CD4-positive, alpha-beta T cell treated with Interleukin-10 for 1 hour (primary cell): ENCODE data around the gene PCSK5.

ENCODE experiments used
- DNase-seq: peaks from one replicate; pipeline ENCODE4 v3.0.0-alpha.2; 2020

PCSK5 gene

DNA sequence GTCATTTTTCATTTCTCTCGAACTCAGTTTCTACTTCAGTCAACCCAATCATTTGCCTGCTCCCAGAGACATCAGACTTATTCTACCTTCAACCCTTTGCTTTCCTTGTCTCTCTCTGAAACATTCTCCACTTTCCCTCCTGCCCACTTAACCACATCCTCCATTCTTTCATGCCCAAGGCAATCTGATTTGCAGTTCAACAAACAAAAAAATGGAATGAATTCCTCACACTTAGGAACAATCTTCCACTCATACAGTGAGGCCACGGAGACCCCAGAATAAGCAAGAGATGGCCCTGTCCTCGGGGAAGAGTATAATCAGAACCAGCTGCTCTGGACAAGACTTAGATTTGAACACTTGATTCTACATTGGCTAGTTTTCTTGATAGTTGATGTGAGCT, 323.3 kb downstream of the PCSK5 start:
- no peak for DNase-seq

DNA sequence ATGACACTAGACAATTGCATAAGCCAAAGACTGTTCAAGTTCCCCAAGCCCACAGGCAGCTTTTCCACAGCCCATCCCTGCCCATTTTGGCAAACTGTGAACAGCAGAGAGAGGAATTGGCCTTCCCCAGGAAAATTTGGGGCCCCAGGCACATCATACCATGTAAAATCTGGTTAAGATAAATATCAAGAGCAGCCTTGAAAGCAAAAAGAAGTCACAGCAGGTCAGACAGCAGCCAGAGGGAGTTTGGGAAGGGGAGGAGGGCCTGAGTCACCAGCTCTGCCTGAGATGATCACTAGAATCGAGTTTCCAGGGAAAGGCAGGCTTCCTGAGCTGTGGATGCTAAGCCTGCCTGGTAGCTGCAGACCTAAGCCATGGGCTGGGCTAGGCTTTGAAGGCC, 324.6 kb downstream of the PCSK5 start:
- DNase-seq = no peak

DNA sequence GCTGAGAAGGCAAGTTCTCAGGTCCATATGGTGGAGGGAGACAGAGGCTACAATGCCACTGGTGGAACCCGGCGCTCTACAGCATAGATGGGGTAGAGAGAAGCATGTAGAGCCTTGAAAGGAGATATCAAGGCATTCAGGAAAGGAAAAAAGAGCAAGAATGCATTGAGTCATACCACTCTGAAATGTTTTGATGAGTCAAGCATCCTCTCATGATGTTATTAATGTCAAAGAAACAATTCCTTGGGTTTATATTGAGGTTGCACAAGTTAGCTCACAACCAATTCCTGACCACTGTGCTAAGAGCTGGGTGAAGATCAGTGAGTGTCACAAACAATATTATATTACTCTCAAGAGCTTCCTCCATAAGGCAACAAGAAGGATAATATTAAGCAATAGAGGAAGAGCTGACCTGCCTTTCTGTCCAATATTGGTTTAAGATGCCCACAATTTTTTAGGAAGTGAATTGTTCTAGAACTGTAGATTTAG, 325.7 kb downstream of the PCSK5 start:
- DNase-seq = no peak

DNA sequence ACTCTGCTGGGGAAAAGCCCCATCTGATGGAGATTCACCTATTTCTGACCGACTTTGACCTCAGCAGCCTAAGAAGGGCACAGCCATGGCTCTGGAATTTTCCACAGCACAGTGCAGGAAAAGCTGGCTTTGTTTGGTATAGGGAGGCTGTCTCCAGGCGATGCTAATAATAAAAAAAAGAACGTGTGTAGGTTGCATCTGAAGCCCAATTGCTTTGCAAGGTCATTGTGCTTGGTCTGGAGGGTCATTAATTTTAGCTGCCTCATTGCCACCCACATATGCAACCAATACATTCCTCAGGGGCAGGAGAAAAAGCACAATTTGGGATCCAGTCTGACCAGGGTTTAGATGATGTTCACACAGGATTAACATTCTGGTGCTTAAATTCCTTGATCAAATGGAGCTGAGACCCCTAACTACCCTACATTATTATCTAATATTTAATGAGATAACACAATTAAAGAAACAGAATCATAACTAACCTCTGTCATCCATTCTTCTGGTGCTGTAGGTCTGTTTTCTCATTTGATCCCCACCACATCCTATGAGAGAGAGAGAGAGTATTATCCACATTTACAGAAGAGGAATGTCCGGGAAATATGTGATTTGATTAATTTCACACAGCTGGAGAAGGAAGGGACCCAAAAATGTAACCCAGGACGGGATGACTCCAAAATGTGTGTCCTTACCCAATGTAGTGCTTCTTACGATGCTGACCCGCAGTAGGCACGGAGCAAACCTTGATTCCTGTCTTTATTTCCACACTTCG, 327.8 kb downstream of the PCSK5 start:
- no peak for DNase-seq

DNA sequence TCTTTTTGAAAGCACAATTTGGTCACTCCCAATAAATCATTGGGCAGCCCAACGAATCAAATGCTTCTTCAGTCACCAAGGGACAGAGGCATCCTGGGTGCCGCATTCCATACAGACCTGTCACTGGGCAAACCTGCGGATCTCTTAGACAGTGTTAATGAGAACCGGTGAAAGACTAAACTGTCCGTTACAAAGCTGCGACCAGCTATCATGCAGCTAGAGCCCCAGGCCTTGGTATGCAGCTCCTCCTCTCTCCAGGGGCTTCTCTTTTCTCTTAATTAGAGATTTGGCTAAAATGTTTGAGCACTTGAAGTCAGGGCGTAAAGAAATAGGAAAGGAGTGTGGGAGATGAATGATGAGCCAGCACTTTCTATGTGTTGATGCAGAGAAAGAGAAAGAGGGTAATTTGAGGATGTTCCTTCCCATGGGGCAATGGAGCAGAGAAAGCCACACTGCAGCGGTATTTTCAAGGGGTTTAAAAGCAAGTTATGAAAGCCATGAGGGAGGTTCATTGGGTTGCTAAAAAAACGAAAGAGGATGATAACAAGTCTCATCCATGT, 328.5 kb downstream of the PCSK5 start:
- no peak for DNase-seq

DNA sequence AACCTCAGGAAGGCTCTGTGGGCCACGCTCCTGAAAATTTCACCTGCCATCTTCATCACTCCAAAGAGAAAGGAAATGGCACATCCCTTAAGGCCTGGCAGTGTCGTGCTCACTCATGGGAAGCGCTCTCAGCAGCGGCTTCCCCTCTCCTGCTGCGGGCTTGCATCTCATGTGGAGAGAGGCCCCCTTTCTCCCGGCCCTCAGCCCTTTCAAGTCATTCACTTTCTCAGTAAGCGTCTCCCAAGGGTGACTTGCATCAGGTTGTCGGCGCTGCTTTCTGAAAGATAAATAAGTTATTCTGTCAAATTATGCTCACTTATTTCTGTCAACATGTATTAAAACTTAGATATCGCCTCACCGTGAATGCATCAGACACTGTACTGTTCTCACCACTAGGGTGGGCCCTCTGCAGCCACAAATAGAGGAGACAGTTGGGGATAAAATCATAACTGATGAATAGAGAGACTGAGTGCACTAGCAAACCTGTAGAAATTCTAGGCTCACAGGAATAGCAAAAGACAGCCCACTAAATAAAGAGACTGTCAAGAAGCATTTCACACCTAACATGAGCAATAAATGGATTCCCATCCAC, 329.2 kb downstream of the PCSK5 start:
- no peak for DNase-seq

DNA sequence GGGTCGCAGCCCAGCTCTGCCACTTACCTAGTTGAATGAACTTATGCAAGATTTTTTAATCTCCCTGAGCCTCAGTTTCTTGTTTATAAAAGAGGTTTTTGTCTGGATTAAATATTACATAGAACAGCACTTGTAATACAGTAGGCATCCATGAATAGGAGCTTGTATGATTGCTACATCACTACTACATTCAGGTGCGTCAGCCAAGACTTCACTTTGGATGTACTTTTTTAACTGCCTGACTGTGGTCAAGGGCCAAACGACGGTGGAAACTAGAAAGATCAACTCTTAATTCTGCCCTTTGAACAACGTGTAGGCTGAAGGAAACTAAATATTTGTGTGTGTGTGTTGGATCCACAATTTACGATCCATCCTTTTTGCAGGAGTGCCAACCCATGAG, 330.9 kb downstream of the PCSK5 start:
- no peak for DNase-seq

DNA sequence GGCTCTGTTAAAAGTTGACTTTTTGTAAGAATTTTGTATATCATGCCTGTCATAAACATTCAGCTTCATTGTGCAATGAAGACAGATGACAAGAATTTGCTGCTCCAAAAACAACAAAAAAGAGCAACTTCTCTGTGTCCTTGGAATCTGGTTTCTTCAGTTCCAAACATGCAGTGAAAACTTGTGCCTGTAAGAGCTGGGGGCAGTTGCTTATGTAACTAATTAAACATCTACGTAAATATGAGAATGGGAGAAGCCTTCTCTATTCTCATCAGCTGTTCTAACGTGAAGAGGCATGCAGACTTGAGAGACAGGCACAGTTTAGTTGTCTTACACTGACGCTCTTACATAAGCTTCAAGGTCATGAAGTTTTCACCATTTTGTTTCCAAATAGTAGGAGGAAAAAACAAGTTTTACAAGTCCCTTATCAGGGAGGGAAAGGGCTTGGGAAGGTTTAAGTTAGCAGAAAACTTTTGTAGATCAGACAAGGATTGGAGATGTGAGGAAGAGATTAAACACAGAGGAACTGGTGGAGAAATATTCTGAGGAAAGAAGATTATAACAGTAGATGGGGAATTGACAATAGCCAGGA, 333.4 kb downstream of the PCSK5 start:
- DNase-seq = no peak

DNA sequence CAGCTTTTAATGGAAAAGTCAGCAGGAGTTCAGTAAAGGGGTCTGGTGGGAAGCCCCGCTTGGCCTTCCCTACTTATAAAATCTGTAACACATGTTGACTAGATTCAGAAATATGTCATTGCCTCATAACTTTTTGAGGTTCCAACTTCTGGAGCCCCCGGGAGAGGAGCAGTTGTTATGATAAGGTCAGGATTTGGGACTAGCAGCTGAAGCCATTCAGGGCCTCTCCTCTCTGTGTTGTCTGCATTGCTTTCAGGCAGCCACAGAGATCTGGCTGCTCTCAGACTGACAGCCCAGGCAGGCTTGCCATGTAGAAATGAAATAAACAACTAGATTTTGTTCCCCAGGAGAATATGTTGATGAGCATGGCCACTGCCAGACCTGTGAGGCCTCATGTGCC, 336.7 kb downstream of the PCSK5 start:
- no peak for DNase-seq

DNA sequence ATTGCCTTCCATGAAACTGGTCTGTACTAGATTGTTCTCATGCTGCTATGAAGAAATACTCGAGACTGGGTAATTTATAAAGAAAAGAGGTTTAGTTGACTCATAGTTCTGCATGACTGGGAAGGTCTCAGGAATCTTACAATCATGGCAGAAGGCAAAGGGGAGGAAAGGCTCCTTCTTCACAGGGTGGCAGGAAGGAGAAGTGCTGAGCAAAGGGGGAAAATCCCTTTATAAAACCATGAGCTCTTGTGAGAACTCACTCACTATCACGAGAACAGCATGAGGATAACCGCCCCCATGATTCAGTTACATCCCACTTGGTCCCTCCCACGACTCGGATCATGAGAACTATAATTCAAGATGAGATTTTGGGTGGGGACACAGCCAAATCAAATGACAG, 340.5 kb downstream of the PCSK5 start:
- DNase-seq = no peak

DNA sequence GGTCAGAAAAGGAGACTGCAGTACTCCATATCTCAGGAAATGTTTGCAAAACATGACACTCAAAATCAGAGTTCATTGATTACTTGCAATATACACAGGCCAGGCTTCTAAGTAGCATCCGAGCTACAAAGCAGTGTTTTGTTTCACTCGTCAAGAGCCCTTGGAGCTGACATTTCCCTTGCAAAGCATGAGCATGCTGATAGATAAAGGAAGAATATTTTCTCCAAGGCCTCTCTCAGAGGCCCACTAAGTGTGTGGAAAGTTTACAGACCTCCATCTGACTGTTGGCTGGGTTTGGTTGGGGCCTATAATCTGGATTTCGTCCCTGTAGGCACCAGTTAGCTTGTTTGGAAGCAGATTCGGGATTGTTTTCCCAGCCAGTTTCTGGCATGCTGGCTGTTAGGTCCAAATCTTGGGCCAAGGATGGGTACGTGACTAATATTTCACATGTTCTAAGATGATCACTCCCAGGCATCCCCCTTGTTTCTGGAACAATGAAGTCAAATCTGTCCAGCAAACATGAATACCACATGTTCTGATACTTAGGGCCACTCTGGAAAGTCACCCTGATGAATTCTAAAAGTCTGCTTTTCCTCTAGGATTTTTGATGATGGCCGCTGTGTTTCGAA, 342.5 kb downstream of the PCSK5 start:
- no peak for DNase-seq

DNA sequence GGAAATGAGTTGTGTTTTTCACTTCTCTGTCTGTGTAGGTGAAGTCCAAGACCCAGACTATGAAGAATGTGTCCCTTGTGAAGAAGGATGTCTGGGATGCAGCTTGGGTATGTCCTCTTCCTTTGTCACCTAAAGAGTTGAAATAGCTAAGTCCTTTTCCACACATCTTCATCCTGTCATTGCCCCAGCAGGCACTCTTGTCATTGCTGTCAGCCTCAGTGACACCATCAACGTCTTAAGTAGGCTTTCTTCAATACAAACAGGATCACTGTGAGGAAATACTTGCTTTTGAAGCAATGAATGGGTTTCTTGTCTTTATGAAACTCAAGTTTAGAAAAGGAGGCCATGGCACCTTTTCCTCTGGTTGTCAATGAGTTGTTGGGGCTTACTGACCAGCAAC, 350.1 kb downstream of the PCSK5 start:
- no peak for DNase-seq

DNA sequence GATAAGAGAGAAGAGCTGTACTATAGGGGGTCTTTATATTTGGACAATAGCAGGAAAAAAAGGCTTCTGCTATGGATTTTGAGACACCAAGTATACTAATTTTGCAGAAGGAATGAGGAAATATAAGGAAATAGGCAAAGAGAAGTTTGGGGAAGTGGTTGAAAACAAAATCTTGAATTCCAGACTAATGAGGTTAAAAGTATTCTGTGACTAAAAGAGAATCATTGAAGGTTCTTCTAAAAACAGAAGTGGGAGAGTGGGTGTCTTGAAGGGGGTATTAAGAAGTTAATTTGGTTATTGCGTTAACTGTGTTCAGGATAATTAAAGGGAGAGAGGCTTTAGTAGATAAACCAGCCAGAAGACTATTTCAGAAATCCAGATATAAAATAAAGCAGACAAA, 355.0 kb downstream of the PCSK5 start:
- DNase-seq = no peak

DNA sequence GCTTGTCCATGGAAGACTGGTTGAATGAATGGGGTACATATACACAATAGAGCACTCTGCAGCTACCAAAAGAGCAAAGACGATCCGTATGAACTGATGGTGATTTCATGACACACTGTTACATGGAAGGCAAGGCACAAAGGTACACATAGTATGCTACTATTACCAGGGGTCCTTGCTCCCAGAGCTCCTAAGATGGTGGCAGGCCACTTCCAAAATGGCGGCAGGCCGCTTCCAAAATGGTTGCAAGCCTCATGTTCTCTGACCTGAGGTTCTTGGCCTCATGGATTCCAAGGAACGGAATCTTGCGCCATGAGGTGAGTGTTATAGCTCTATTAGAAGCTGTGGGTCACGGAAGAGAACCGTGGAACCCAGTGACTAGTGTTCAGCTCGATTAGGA, 356.2 kb downstream of the PCSK5 start:
- DNase-seq = no peak

DNA sequence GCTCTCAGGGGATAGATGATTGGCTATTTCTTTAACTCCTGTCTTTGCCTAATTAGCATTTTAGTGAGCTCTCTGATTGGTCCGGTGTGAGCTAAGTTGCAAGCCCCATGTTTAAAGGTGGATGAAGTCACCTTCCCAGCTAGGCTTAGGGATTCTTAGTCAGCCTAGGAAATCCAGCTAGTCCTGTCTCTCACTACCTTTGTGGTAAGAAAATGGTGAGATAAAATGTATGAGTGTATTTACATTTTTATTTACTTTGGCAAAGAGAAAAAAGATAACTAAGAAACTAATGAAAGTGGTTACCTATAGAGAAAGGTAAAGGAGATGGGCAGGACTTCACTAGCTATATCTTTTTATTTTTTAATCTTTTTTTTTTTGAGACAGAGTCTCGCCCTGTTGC, 357.0 kb downstream of the PCSK5 start:
- DNase-seq = no peak

DNA sequence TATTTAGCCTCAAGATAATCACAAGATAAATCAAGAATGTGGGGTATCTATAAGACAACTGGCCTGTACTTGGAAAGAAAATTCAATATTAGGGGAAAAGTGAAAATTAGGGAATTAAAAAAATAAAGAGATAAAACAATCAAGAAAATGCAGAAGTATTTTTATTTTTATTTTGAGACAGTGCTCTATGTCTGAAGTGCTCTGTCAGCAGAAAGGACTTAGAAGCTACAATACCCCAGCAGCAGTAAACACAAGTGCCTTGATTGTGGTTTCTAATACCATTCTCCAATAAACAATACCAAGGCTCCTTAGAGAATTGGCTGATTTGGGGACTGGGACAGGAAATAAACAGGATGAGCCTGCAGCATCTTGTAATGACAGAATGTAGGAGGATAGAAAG, 358.8 kb downstream of the PCSK5 start:
- no peak for DNase-seq

DNA sequence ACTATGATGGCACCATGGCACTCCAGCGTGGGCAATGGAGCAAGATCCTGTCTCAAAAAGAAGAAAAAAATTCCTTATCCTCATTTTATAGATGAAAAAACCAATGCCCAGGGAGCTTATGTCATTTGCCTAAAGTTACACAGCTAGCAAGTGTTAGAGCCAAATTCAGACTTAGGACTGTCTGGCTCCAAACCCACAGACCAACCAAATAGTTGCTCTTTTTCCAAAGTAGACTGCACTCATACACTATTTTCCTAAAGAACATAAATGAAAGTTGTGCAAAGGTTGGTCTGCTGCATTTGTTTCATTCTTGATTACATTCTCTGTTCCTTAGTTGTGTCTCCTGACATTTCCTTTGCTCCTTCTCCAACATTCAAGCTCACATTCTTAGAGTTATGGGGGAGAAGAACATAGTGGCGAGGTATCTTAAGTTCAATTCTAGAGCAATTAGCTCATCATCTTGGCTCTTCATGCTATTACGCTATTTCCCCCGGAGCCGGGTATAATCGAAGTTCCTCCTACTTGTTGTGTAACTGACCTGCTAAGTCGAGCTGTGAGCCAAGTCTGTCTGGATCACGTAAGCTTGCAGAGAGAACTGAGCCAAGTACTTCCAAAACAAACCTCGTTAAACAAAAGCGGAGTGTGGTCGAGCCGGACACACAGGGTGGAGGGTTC, 365.4 kb downstream of the PCSK5 start:
- no peak for DNase-seq

DNA sequence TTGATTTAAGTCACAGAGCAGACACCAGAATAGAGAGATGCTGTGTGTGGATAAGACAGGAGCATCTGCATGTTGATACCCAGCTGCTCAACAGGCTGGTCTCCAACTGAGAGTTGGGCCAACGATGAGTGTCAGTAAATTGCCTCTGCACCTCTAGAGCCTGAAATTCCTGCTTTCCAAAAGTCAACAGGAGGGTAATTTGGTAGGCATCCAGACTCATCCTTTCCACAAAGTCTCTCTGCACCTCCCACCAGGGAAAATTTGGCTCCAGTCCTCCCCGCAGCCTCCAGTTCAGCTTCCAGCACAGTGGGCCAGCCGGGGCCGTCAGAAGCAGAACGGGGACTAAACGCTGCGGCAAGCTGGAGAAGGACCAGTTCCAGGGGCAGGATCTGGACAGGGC, 366.8 kb downstream of the PCSK5 start:
- DNase-seq = no peak

DNA sequence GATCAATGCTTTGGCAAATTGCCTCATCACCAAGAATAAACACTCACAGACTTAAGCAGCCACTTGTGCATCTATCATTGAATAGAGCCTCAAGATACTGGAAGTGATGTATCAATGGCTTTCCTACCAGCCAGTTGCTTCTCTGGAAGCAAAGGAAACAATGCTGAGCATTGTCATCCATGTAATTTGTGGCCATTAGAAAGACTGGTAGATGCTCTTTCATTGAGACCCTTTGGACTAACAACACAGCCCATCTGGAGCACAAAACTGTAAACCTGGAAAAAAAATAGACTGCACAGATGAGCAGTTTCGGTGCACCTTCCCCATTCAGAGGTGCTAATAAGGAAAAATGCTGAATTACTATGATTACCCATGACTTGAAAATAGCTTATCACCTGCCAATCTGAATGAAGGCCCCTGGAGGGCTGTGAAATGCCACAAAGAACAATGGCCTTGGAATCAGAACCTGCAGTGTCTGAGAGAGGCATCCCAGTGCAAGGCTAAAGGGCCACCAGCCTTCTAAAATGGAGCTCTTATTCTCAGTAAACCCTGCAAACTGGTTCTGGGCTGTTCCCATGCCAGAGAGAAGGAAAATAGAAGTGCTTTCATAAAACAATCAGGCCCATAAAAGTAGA, 376.3 kb downstream of the PCSK5 start:
- DNase-seq = no peak

DNA sequence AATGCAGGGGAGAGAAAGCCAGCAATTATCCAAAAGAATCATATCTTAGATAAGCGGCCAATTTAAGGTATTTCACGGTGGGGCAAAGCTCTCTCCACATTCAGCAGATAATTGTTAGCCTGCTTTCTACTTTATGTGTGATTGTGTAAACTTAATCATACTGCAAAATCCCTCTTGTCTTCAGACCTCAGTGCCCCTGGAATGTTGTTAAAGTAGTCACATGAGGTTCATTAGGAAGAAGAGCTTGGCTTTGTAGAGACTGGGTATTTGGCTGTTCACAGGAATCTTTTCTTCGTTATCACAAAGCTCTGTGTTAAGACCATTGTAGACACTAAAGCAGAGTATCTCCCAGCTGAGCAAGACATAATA, 376.8 kb downstream of the PCSK5 start:
- no peak for DNase-seq

DNA sequence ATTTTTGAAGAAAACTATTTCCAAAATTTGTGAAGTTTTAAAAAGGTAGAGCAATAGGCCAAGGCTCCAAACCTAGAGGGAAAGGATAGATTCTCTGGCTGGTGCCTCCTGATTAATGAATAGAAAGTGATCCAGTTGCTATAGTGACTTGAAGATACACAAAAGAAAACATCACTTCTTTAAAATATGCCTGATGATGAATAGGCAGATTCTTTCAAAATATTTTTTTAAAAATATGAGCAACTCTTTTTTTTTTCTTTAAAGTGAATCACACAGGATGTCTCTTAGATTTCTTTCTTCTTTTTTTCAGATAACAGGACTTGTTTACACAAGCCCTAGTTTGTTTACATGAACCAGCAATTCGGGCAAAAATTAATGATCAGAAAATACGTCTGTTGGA, 379.3 kb downstream of the PCSK5 start:
- no peak for DNase-seq

DNA sequence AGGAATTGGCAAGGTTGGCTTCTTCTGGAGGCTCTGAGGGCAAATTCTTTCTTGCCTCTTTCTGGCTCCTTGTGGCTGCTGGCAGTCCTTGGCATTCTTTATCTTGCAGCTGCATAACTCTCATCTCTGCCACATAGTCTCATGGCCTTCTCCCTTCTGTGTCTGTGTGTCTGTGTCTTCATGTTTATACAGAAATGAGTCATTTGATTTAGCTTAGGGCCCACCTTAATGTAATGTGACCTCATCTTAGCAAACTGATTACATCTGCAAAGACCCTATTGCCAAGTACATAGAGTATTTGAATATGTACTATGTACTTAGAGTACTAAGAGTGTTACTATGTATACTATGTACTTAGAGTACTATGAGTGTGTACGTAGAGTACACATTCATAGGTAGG, 381.3 kb downstream of the PCSK5 start:
- no peak for DNase-seq

DNA sequence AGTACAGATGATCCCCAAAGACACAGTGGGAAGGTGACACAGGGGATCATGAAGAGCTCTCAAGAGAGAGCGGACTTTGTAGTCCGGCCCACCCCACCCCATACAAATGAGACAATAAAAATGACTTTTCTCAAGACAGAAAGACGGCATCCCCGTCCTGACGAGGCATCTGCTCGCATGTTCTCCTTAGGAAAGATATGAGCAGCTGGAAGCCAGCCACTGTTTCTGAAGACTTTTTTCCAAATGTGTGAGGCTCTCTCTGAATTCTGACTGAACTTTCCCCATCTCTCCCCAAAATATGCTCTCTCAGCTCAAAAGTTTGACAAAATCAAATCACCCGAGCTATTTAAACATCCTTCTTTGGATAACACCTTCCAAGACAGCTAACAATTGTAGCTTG, 398.6 kb downstream of the PCSK5 start:
- DNase-seq = no peak
